GM23338 (cell line): ENCODE data around the gene SLC25A36. TPM values are rescaled to one million over a fixed set of nuclear protein-coding genes. Genes with fewer than 3 reads are reported as not detected.

Experiments
- ATAC-seq: fragments of 200-7000 bp; cut with Tn5 transposase; 3 replicates; pipeline ENCODE4 v1.9.1; 2020
- DNase-seq: peaks from one replicate; pipeline ENCODE4 v3.0.0-alpha.2; 2015; ENCODE audit warnings: low spot score
- H2AFZ ChIP-seq: fragments of 200-600 bp; sonication (generic); 2 replicates; pipeline ENCODE4 v1.8.0; 2016; ENCODE audit warnings: antibody characterized with exemption, mild to moderate bottlenecking, moderate library complexity
- H3F3A ChIP-seq: fragments of 200-600 bp; sonication (generic); replicated peaks from 2 replicates; pipeline ENCODE4 v1.8.0; 2017; ENCODE audit warnings: antibody characterized with exemption, mixed run types, low read depth
- H3K27ac ChIP-seq: fragments of 200-600 bp; sonication (generic); 2 replicates; pipeline ENCODE4 v1.6.1; 2016; ENCODE audit warnings: low read depth
- H3K27me3 ChIP-seq: fragments of 200-600 bp; sonication (generic); 2 replicates; pipeline ENCODE4 v1.8.0; 2016; ENCODE audit warnings: mild to moderate bottlenecking, mixed run types, moderate library complexity; ENCODE audit not compliant: insufficient read depth
- H3K36me3 ChIP-seq: fragments of 200-600 bp; sonication (generic); 2 replicates; pipeline ENCODE4 v1.8.0; 2016; ENCODE audit warnings: mild to moderate bottlenecking; ENCODE audit not compliant: insufficient read depth
- H3K4me1 ChIP-seq: fragments of 200-600 bp; sonication (generic); 2 replicates; pipeline ENCODE4 v1.8.0; 2016; ENCODE audit warnings: mild to moderate bottlenecking, moderate library complexity; ENCODE audit not compliant: insufficient read depth
- H3K4me2 ChIP-seq: fragments of 200-600 bp; sonication (generic); 2 replicates; pipeline ENCODE4 v1.7.1; 2017; ENCODE audit warnings: mixed run types
- H3K4me3 ChIP-seq: fragments of 200-600 bp; sonication (generic); 2 replicates; pipeline ENCODE4 v1.6.1; 2016; ENCODE audit warnings: mixed run types
- H3K79me2 ChIP-seq: fragments of 200-600 bp; sonication (generic); replicated peaks from 2 replicates; pipeline ENCODE4 v1.8.0; 2017; ENCODE audit warnings: mild to moderate bottlenecking; ENCODE audit not compliant: insufficient read depth
- H3K9me2 ChIP-seq: fragments of 200-600 bp; sonication (generic); 2 replicates; pipeline ENCODE4 v1.8.0; 2017; ENCODE audit not compliant: insufficient read depth
- H4K20me1 ChIP-seq: fragments of 200-600 bp; sonication (generic); replicated peaks from 2 replicates; pipeline ENCODE4 v1.8.0; 2017; ENCODE audit warnings: mild to moderate bottlenecking; ENCODE audit not compliant: insufficient read depth
- H3K27ac Mint-ChIP-seq: 2 replicates; pipeline ENCODE4 v1.8.0; 2020; ENCODE audit warnings: inconsistent platforms, mild to moderate bottlenecking, moderate library complexity, mixed read lengths
- H3K27me3 Mint-ChIP-seq: 3 replicates; pipeline ENCODE4 v1.8.0; 2022; ENCODE audit warnings: low read depth, mild to moderate bottlenecking, moderate library complexity, mixed read lengths, inconsistent platforms; ENCODE audit not compliant: insufficient read depth, poor library complexity
- H3K36me3 Mint-ChIP-seq: 3 replicates; pipeline ENCODE4 v1.8.0; 2021; ENCODE audit warnings: low read depth, mild to moderate bottlenecking, inconsistent platforms, moderate library complexity, mixed read lengths
- H3K4me1 Mint-ChIP-seq: 3 replicates; pipeline ENCODE4 v1.8.0; 2020; ENCODE audit warnings: mild to moderate bottlenecking, inconsistent platforms, mixed read lengths
- H3K4me3 Mint-ChIP-seq: 3 replicates; pipeline ENCODE4 v1.8.0; 2021; ENCODE audit warnings: moderate library complexity, mild to moderate bottlenecking, inconsistent platforms, mixed read lengths
- H3K9me3 Mint-ChIP-seq: 3 replicates; pipeline ENCODE4 v1.8.0; 2020; ENCODE audit warnings: moderate library complexity, mild to moderate bottlenecking, inconsistent platforms, mixed read lengths
- EZH2phosphoT487 ChIP-seq: fragments of 200-600 bp; sonication (generic); IDR thresholded peaks from one replicate; pipeline ENCODE4 v1.8.1; 2018; ENCODE audit warnings: antibody characterized with exemption; ENCODE audit not compliant: unreplicated experiment
- JUNB ChIP-seq: IDR thresholded peaks from one replicate; pipeline ENCODE4 v1.6.1; 2016; ENCODE audit warnings: antibody characterized with exemption; ENCODE audit not compliant: unreplicated experiment
- NANOG ChIP-seq: IDR thresholded peaks from 2 replicates; pipeline ENCODE4 v1.6.1; 2016; ENCODE audit warnings: antibody characterized with exemption, borderline replicate concordance
- POLR2AphosphoS5 ChIP-seq: IDR thresholded peaks from 2 replicates; pipeline ENCODE4 v1.6.1; 2016; ENCODE audit warnings: antibody characterized with exemption, low read depth
- STAT1 ChIP-seq: IDR thresholded peaks from one replicate; pipeline ENCODE4 v1.6.1; 2016; ENCODE audit warnings: antibody characterized with exemption; ENCODE audit not compliant: unreplicated experiment
- ZNF114 ChIP-seq: fragments of 250-450 bp; sonication (Bioruptor Pico); IDR thresholded peaks from 2 replicates; pipeline ENCODE4 v1.5.0; 2020; ENCODE audit warnings: mild to moderate bottlenecking, moderate library complexity
- polyA plus RNA-seq: library from polyadenylated mRNA; unstranded; fragments of >200 nt; fragmentation: Nextera tagmentation; extraction: Ambion mirVana; gene quantifications from 2 replicates; pipeline ENCODE4 v1.2.1, GENCODE V29; 2016
- total RNA-seq: library from RNA; depleted of rRNA; stranded (reverse); fragments of >200 nt; shearing (Covaris generic); gene quantifications from 2 replicates; pipeline ENCODE4 v1.2.3, GENCODE V29; 2014
- TF ChIP-seq, protein P1 (sequence below), 2 experiments: fragments of 200-600 bp in 1 of 2; sonication (generic) in 1 of 2; conservative IDR thresholded peaks; 2 replicates each; pipeline versions ENCODE4 v1.5.1 to v1.6.1; 2016 to 2017; ENCODE audit warnings: antibody characterized with exemption in 2 of 2, low read depth in 2 of 2, mild to moderate bottlenecking in 2 of 2, moderate library complexity in 1 of 2
- TF ChIP-seq, protein P2 (sequence below): fragments of 250-450 bp; sonication (Bioruptor Pico); IDR thresholded peaks from 2 replicates; pipeline ENCODE4 v1.5.0; 2020; ENCODE audit warnings: mild to moderate bottlenecking, moderate library complexity
- TF ChIP-seq, protein P3 (sequence below): IDR thresholded peaks from one replicate; pipeline ENCODE4 v1.6.1; 2018; ENCODE audit warnings: antibody characterized with exemption; ENCODE audit not compliant: unreplicated experiment

Gene SLC25A36
- total and polyA plus RNA-seq, 2 experiments from 2014 or later, result 113 to 123 TPM

DNA sequence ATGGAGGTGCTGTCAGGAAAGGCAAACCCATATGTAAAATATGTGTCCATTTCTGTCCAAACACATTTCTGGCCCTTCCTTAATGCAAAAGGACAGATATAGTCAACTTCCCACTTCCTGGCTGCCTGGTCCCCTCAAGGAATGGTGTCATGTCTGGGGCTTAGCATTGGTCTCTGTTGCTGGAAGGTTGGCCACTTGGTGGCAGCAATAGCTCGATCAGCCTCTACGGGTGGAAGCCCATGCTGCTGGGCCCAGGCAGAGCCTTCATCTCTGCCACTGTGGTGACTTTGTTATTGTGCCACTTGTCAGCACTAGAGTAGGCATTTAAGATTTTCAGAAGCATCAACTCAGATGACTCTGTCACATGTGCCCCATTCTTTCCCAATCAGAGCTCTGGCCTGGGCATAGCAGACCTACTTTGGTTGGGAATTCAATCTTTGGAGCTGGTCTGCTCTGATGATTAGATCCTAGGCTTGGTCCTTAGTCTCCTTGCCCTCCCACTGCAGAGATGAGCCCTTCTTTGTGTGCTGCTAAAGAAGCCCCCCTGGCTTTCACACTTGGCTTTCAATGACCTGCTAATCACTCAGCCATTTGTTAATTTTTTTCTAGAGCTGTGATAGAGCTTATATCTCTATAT is 58.5 kb downstream of the SLC25A36 start:
- 0 out of 3 replicates have a peak, but pooled peaks cover 4% of the 10 kb centered on the region for H3K36me3 Mint-ChIP-seq
- Histone ChIP-seq H3K4me3 (no peak overlapping the region), H3K9me2 (no peaks in the 10 kb centered on the region), H3K4me2 (no peak overlapping the region), H3K36me3 (no peaks in the 10 kb centered on the region), H3K27me3 (no peaks in the 10 kb centered on the region), H3F3A (no peaks in the 10 kb centered on the region), H3K27ac (no peak overlapping the region), H4K20me1 (no peaks in the 10 kb centered on the region), H3K79me2 (no peaks in the 10 kb centered on the region), H2AFZ (peak overlapping the region; percentile 83), H3K4me1 (no peaks in the 10 kb centered on the region)
- H3K4me1 Mint-ChIP-seq, result no peaks in the 10 kb centered on the region
- no peak overlapping the region for H3K4me3 Mint-ChIP-seq
- H3K27ac Mint-ChIP-seq, result no peak overlapping the region
- ATAC-seq (peak; percentile 100), DNase-seq (peak; percentile 86)
- H3K9me3 Mint-ChIP-seq, result peaks cover 8% of the 10 kb centered on the region
- peaks cover 2% of the 10 kb centered on the region for H3K27me3 Mint-ChIP-seq
- no peak for TF ChIP-seq STAT1
- TF ChIP-seq, protein P1, sequence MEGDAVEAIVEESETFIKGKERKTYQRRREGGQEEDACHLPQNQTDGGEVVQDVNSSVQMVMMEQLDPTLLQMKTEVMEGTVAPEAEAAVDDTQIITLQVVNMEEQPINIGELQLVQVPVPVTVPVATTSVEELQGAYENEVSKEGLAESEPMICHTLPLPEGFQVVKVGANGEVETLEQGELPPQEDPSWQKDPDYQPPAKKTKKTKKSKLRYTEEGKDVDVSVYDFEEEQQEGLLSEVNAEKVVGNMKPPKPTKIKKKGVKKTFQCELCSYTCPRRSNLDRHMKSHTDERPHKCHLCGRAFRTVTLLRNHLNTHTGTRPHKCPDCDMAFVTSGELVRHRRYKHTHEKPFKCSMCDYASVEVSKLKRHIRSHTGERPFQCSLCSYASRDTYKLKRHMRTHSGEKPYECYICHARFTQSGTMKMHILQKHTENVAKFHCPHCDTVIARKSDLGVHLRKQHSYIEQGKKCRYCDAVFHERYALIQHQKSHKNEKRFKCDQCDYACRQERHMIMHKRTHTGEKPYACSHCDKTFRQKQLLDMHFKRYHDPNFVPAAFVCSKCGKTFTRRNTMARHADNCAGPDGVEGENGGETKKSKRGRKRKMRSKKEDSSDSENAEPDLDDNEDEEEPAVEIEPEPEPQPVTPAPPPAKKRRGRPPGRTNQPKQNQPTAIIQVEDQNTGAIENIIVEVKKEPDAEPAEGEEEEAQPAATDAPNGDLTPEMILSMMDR (conservative IDR thresholded peaks at IDR 0.05; ENCODE audit: low read depth in 2 of 2), result peak; percentile 85 to 99

DNA sequence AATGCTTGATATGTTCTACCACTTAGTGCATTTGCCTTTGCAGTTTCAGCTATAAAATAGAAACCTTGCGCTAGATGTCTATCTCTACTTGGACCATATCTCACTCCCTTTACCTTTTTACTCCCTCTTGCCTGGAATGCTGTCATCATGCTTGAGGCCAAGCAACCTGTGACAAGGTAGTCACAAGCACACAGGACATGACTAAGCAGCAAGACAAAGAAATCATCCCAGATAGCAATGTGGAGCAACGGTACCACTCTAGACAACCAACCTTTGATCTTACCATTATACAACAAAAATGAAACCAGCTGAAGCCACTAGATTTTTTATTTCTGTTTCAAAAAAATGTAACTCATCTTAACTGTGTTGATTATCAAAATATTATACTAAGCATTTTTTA is 59.0 kb downstream of the SLC25A36 start:
- no peak for ATAC-seq

More for the DNA sequence above, 59.0 kb downstream of the SLC25A36 start:
- H3K79me2 ChIP-seq, result no peaks in the 10 kb centered on the region
- no peaks in the 10 kb centered on the region for H3K36me3 ChIP-seq
- peaks cover 2% of the 10 kb centered on the region for H3K27me3 Mint-ChIP-seq
- H2AFZ ChIP-seq, result peak overlapping the region; percentile 83
- no peaks in the 10 kb centered on the region for H3K4me1 Mint-ChIP-seq
- DNase-seq, result no peak
- TF ChIP-seq EZH2phosphoT487, result no peak
- TF ChIP-seq, protein P2, sequence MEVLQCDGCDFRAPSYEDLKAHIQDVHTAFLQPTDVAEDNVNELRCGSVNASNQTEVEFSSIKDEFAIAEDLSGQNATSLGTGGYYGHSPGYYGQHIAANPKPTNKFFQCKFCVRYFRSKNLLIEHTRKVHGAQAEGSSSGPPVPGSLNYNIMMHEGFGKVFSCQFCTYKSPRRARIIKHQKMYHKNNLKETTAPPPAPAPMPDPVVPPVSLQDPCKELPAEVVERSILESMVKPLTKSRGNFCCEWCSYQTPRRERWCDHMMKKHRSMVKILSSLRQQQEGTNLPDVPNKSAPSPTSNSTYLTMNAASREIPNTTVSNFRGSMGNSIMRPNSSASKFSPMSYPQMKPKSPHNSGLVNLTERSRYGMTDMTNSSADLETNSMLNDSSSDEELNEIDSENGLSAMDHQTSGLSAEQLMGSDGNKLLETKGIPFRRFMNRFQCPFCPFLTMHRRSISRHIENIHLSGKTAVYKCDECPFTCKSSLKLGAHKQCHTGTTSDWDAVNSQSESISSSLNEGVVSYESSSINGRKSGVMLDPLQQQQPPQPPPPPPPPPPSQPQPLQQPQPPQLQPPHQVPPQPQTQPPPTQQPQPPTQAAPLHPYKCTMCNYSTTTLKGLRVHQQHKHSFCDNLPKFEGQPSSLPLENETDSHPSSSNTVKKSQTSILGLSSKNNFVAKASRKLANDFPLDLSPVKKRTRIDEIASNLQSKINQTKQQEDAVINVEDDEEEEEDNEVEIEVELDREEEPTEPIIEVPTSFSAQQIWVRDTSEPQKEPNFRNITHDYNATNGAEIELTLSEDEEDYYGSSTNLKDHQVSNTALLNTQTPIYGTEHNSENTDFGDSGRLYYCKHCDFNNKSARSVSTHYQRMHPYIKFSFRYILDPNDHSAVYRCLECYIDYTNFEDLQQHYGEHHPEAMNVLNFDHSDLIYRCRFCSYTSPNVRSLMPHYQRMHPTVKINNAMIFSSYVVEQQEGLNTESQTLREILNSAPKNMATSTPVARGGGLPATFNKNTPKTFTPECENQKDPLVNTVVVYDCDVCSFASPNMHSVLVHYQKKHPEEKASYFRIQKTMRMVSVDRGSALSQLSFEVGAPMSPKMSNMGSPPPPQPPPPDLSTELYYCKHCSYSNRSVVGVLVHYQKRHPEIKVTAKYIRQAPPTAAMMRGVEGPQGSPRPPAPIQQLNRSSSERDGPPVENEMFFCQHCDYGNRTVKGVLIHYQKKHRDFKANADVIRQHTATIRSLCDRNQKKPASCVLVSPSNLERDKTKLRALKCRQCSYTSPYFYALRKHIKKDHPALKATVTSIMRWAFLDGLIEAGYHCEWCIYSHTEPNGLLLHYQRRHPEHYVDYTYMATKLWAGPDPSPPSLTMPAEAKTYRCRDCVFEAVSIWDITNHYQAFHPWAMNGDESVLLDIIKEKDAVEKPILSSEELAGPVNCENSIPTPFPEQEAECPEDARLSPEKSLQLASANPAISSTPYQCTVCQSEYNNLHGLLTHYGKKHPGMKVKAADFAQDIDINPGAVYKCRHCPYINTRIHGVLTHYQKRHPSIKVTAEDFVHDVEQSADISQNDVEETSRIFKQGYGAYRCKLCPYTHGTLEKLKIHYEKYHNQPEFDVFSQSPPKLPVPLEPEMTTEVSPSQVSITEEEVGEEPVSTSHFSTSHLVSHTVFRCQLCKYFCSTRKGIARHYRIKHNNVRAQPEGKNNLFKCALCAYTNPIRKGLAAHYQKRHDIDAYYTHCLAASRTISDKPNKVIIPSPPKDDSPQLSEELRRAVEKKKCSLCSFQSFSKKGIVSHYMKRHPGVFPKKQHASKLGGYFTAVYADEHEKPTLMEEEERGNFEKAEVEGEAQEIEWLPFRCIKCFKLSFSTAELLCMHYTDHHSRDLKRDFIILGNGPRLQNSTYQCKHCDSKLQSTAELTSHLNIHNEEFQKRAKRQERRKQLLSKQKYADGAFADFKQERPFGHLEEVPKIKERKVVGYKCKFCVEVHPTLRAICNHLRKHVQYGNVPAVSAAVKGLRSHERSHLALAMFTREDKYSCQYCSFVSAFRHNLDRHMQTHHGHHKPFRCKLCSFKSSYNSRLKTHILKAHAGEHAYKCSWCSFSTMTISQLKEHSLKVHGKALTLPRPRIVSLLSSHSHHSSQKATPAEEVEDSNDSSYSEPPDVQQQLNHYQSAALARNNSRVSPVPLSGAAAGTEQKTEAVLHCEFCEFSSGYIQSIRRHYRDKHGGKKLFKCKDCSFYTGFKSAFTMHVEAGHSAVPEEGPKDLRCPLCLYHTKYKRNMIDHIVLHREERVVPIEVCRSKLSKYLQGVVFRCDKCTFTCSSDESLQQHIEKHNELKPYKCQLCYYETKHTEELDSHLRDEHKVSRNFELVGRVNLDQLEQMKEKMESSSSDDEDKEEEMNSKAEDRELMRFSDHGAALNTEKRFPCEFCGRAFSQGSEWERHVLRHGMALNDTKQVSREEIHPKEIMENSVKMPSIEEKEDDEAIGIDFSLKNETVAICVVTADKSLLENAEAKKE (CRISPR knock-in tag), result no peak
- TF ChIP-seq STAT1, result no peak
- TF ChIP-seq NANOG, result no peak
- TF ChIP-seq ZNF114 (CRISPR knock-in tag), result no peak
- TF ChIP-seq JUNB, result no peak
- no peak for TF ChIP-seq POLR2AphosphoS5
- TF ChIP-seq, protein P3, sequence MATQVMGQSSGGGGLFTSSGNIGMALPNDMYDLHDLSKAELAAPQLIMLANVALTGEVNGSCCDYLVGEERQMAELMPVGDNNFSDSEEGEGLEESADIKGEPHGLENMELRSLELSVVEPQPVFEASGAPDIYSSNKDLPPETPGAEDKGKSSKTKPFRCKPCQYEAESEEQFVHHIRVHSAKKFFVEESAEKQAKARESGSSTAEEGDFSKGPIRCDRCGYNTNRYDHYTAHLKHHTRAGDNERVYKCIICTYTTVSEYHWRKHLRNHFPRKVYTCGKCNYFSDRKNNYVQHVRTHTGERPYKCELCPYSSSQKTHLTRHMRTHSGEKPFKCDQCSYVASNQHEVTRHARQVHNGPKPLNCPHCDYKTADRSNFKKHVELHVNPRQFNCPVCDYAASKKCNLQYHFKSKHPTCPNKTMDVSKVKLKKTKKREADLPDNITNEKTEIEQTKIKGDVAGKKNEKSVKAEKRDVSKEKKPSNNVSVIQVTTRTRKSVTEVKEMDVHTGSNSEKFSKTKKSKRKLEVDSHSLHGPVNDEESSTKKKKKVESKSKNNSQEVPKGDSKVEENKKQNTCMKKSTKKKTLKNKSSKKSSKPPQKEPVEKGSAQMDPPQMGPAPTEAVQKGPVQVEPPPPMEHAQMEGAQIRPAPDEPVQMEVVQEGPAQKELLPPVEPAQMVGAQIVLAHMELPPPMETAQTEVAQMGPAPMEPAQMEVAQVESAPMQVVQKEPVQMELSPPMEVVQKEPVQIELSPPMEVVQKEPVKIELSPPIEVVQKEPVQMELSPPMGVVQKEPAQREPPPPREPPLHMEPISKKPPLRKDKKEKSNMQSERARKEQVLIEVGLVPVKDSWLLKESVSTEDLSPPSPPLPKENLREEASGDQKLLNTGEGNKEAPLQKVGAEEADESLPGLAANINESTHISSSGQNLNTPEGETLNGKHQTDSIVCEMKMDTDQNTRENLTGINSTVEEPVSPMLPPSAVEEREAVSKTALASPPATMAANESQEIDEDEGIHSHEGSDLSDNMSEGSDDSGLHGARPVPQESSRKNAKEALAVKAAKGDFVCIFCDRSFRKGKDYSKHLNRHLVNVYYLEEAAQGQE, result no peak
- H3K4me3 ChIP-seq, result no peak overlapping the region
- no peaks in the 10 kb centered on the region for H4K20me1 ChIP-seq
- 0 out of 3 replicates have a peak, but pooled peaks cover 4% of the 10 kb centered on the region for H3K36me3 Mint-ChIP-seq
- H3K27me3 ChIP-seq, result no peaks in the 10 kb centered on the region
- no peak overlapping the region for H3K27ac Mint-ChIP-seq
- no peaks in the 10 kb centered on the region for H3F3A ChIP-seq
- no peak overlapping the region for H3K27ac ChIP-seq
- no peak overlapping the region for H3K4me3 Mint-ChIP-seq
- H3K9me3 Mint-ChIP-seq, result peaks cover 8% of the 10 kb centered on the region
- no peaks in the 10 kb centered on the region for H3K9me2 ChIP-seq
- no peak overlapping the region for H3K4me2 ChIP-seq
- H3K4me1 ChIP-seq, result no peaks in the 10 kb centered on the region
